ENCODE data around the gene NEUROG3. TPM values are rescaled to one million over a fixed set of nuclear protein-coding genes. Genes with fewer than 3 reads are reported as not detected.

NEUROG3 gene
- total and polyA plus RNA-seq, 10 of the 15 experiments (the other 5 are each of a cell fraction or from before 2014, with no cell fraction given), result not detected

DNA sequence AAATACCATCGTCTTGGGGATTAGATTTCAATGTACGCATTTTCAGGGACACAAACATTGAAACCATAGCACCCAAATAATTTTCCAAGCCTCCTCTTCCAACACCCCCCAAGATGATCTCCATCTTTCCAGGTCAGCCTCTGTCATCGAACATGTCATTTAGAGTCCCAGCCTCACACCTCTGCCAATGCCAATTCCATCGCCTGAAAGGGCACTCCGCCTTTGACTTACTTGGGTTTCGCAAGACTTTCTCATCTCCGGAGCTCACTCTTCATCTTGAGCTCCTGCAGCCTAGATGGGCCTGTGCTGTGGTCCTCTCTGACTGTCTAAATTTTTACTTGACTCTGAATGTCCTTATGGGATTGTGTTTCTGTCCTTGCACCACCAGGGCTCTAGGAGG is 46.4 kb upstream of the NEUROG3 start:
- no peak overlapping the region for H3K9ac ChIP-seq (ENCODE audit: control insufficient read depth, insufficient read depth, low read length)
- no peaks in the 10 kb centered on the region for H4K20me1 ChIP-seq (ENCODE audit: control insufficient read depth, insufficient read depth)
- no TSS peak for BruUV-seq (replicated peaks)
- intact Hi-C loops (cut with micrococcal nuclease; ENCODE audit: unreplicated experiment), result no loop called here
- no peaks in the 10 kb centered on the region for H3K4me1 ChIP-seq (ENCODE audit: control insufficient read depth, insufficient read depth, low read length)
- H3K27ac ChIP-seq (ENCODE audit: control insufficient read depth, insufficient read depth), result no peak overlapping the region
- TF ChIP-seq PML (IDR thresholded peaks at IDR 0.05; ENCODE audit: low read length) (no peak), POLR2AphosphoS5 (IDR thresholded peaks at IDR 0.05; ENCODE audit: low read length) (no peak), NFYA (IDR thresholded peaks at IDR 0.05; ENCODE audit: borderline replicate concordance, low read depth, low read length) (no peak), HSF1 (IDR thresholded peaks at IDR 0.05; ENCODE audit: low read depth, low read length) (no peak), POLR2AphosphoS2 (IDR thresholded peaks at IDR 0.05; ENCODE audit: low read depth, low read length) (no peak), TBL1XR1 (IDR thresholded peaks at IDR 0.05; ENCODE audit: low read depth, low read length) (no peak), ZBTB40 (IDR thresholded peaks at IDR 0.05; ENCODE audit: borderline replicate concordance) (no peak), CBX5 (IDR thresholded peaks at IDR 0.05; ENCODE audit: low read depth) (no peak), MYB (IDR thresholded peaks at IDR 0.05; ENCODE audit: borderline replicate concordance, low read depth, low read length) (no peak), EGR1 (IDR thresholded peaks at IDR 0.05; ENCODE audit: borderline replicate concordance in 1 of 2, low read depth in 2 of 2, low read length in 2 of 2) (no peak), HDAC2 (IDR thresholded peaks at IDR 0.05) (no peak), REST (IDR thresholded peaks at IDR 0.05; ENCODE audit: low read depth, low read length) (no peak), NFYB (IDR thresholded peaks at IDR 0.05; ENCODE audit: insufficient read depth, low read depth, low read length) (no peak), RB1 (IDR thresholded peaks at IDR 0.05; ENCODE audit: borderline replicate concordance) (no peak), RAD51 (IDR thresholded peaks at IDR 0.05) (no peak), LARP7 (IDR thresholded peaks at IDR 0.05) (no peak)
- TF ChIP-seq, protein P1, sequence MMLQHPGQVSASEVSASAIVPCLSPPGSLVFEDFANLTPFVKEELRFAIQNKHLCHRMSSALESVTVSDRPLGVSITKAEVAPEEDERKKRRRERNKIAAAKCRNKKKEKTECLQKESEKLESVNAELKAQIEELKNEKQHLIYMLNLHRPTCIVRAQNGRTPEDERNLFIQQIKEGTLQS (IDR thresholded peaks at IDR 0.05; ENCODE audit: borderline replicate concordance, extremely low read depth, low read depth, low read length), result no peak
- ChIA-PET RAD21 (ENCODE audit: unreplicated experiment) (no interaction called here), CTCF (no interaction called here), POLR2A (no interaction called here), SMC1A (ENCODE audit: uncharacterized antibody, unreplicated experiment) (no interaction called here)
- no peak for DNase-seq (ENCODE audit: low read depth, low spot score)
- 59% methylated on average over 7 of the region's 7 CpGs for WGBS (ENCODE audit: insufficient coverage, insufficient replicate concordance, low lambda C conversion rate, missing lambda C conversion rate)
- in situ Hi-C loops (cut with MboI), result no loop called here
- no peak for ATAC-seq
- no peak for FAIRE-seq
- no peak overlapping the region for H2AFZ ChIP-seq (ENCODE audit: control insufficient read depth, low read depth, low read length)
- no peaks in the 10 kb centered on the region for H3K79me2 ChIP-seq (ENCODE audit: control insufficient read depth, insufficient read depth, low read length)
- no peak overlapping the region for H3K4me2 ChIP-seq (ENCODE audit: control insufficient read depth, insufficient read depth)
- H3K36me3 ChIP-seq (ENCODE audit: control insufficient read depth in 2 of 2, insufficient read depth in 2 of 2, low read length in 1 of 2), result no peaks in the 10 kb centered on the region
- no peaks in the 10 kb centered on the region; the same call in 1 of the 3 replicates for H3K9me3 ChIP-seq (replicated peaks; ENCODE audit: control insufficient read depth, insufficient read depth, low read length)
- H3K27me3 ChIP-seq (replicated peaks in 1 of 2; ENCODE audit: control insufficient read depth in 2 of 2, insufficient read depth in 2 of 2, low read length in 1 of 2), result no peaks in the 10 kb centered on the region
- H3K4me3 ChIP-seq, result no peak overlapping the region

Data from GM12878 (cell line).